Colonic mucosa (tissue), 4 donors: ENCODE measurements around the gene MAB21L2. TPM values are rescaled to one million over a fixed set of nuclear protein-coding genes. Genes with fewer than 3 reads are reported as not detected.

Experiments used
- DNase-seq: peaks from one replicate; pipeline ENCODE4 v3.0.0-alpha.2; 2020
- H3K27ac ChIP-seq: fragments of 200-600 bp; one replicate; pipeline ENCODE4 v1.8.0; 2021
- H3K27me3 ChIP-seq: fragments of 200-600 bp; one replicate; pipeline ENCODE4 v1.8.0; 2021
- H3K36me3 ChIP-seq: fragments of 200-600 bp; one replicate; pipeline ENCODE4 v1.8.0; 2021
- H3K4me1 ChIP-seq: fragments of 200-600 bp; one replicate; pipeline ENCODE4 v1.8.0; 2021; ENCODE audit warnings: mild to moderate bottlenecking
- H3K4me3 ChIP-seq: fragments of 200-600 bp; one replicate; pipeline ENCODE4 v1.8.0; 2021
- H3K9ac ChIP-seq, 2 donors: one replicate each; pipeline ENCODE4 v1.7.0; 2013; ENCODE audit warnings: control low read depth in 2 of 2, low read depth in 2 of 2, low read length in 2 of 2
- H3K9me3 ChIP-seq: fragments of 200-600 bp; one replicate; pipeline ENCODE4 v1.8.0; 2021
- CTCF ChIP-seq: fragments of 200-600 bp; IDR thresholded peaks from one replicate; pipeline ENCODE4 v1.8.0; 2022; ENCODE audit warnings: antibody characterized with exemption, mild to moderate bottlenecking
- intact Hi-C: fragments of 100-400 bp; cut with DNase I; formaldehyde crosslinking; loops from one replicate; pipeline ENCODE4 v1.14.1; 2022
- total RNA-seq, 2 donors: library from RNA; stranded (reverse); fragmentation: NEBNext Ultra II Directional in 1 of 2; extraction: Animal tissue kit (Norgen Biotek cat#: 25700) in 1 of 2; gene quantifications; one replicate each; pipeline ENCODE4 v1.2.1, GENCODE V29; 2021
- donor health status: healthy.
- donor health status: DM: no; HTN: no; CAD: no.
- donor health status: DM: no; HTN: no; CAD: no.

Gene MAB21L2
- total RNA-seq, 2 donors from 2014 or later = 2.0 to 27.5 TPM

GRCh38 chr4:150598909-150599308 lies 17.0 kb downstream of the MAB21L2 start:
- H3K4me3 ChIP-seq = no peak overlapping the region
- no peaks in the 10 kb centered on the region for H3K4me1 ChIP-seq
- no peak for DNase-seq
- no peaks in the 10 kb centered on the region for H3K9me3 ChIP-seq
- no peak overlapping the region for H3K27ac ChIP-seq
- H3K27me3 ChIP-seq = no peaks in the 10 kb centered on the region
- no peak for TF ChIP-seq CTCF
- H3K36me3 ChIP-seq = no peaks in the 10 kb centered on the region
- intact Hi-C loops = loop anchor here (5.0 kb wide), 1 partner anchor 302 kb away; no protein-coding TSS in a partner anchor
- no peak overlapping the region for H3K9ac ChIP-seq

- H3K4me1 ChIP-seq = no peaks in the 10 kb centered on the region
- H3K27ac ChIP-seq = no peak overlapping the region
- H3K9ac ChIP-seq = no peak overlapping the region
- TF ChIP-seq CTCF = no peak
- H3K9me3 ChIP-seq = no peaks in the 10 kb centered on the region
- H3K4me3 ChIP-seq = no peak overlapping the region
- DNase-seq = no peak
- intact Hi-C loops = loop anchor here (5.0 kb wide), 1 partner anchor 302 kb away; no protein-coding TSS in a partner anchor
- no peaks in the 10 kb centered on the region for H3K27me3 ChIP-seq
- H3K36me3 ChIP-seq = no peaks in the 10 kb centered on the region
These were observed 17.6 kb downstream of the MAB21L2 start for GRCh38 chr4:150599547-150599946.

- TF ChIP-seq CTCF = no peak
- no peak overlapping the region for H3K9ac ChIP-seq
- H3K27ac ChIP-seq = no peak overlapping the region
- intact Hi-C loops = no loop called here
- H3K36me3 ChIP-seq = no peaks in the 10 kb centered on the region
- DNase-seq = no peak
- H3K27me3 ChIP-seq = no peaks in the 10 kb centered on the region
- H3K4me3 ChIP-seq = no peak overlapping the region
- H3K4me1 ChIP-seq = no peaks in the 10 kb centered on the region
- H3K9me3 ChIP-seq = no peaks in the 10 kb centered on the region
These were observed 19.0 kb downstream of the MAB21L2 start for GRCh38 chr4:150600812-150601445.

GRCh38 chr4:150609131-150609530 lies 27.2 kb downstream of the MAB21L2 start:
- no peak for TF ChIP-seq CTCF
- H3K9ac ChIP-seq = no peak overlapping the region
- no peaks in the 10 kb centered on the region for H3K36me3 ChIP-seq
- H3K27ac ChIP-seq = no peak overlapping the region
- no peak for DNase-seq
- H3K27me3 ChIP-seq = no peaks in the 10 kb centered on the region
- H3K4me1 ChIP-seq = no peaks in the 10 kb centered on the region
- no peaks in the 10 kb centered on the region for H3K9me3 ChIP-seq
- no peak overlapping the region for H3K4me3 ChIP-seq
- intact Hi-C loops = no loop called here

GRCh38 chr4:150619042-150619441 lies 37.1 kb downstream of the MAB21L2 start:
- DNase-seq = no peak
- no peak overlapping the region for H3K4me3 ChIP-seq
- H3K4me1 ChIP-seq = no peaks in the 10 kb centered on the region
- no peak for TF ChIP-seq CTCF
- no peaks in the 10 kb centered on the region for H3K27me3 ChIP-seq
- no peaks in the 10 kb centered on the region for H3K9me3 ChIP-seq
- intact Hi-C loops = no loop called here
- H3K36me3 ChIP-seq = no peaks in the 10 kb centered on the region
- H3K27ac ChIP-seq = no peak overlapping the region
- no peak overlapping the region for H3K9ac ChIP-seq
